Upper lobe of left lung (tissue), 6 donors: Measurements from ENCODE around the gene SH3GL1. TPM values are rescaled to one million over a fixed set of nuclear protein-coding genes. Genes with fewer than 3 reads are reported as not detected.

ENCODE experiments used
- ATAC-seq, 2 donors: fragments of 200-7000 bp; cut with Tn5 transposase; one replicate each; pipeline ENCODE4 v1.9.1; 2022; ENCODE audit warnings: mild to moderate bottlenecking in 2 of 2, moderate library complexity in 2 of 2; ENCODE audit not compliant: low FRiP score in 2 of 2
- DNase-seq, 2 donors: peaks; one replicate each; pipeline ENCODE4 v3.0.0-alpha.2; 2019 to 2020
- H3K27ac ChIP-seq, 4 donors: fragments of 200-600 bp; sonication (generic); one replicate each; pipeline ENCODE4 v1.5.1; 2016 to 2019
- H3K27me3 ChIP-seq, 4 donors: fragments of 200-600 bp; sonication (generic); one replicate each; pipeline ENCODE4 v1.5.1; 2017 to 2019
- H3K36me3 ChIP-seq, 4 donors: fragments of 200-600 bp; sonication (generic); one replicate each; pipeline ENCODE4 v1.5.1; 2016 to 2019
- H3K4me1 ChIP-seq, 4 donors: fragments of 200-600 bp; sonication (generic); one replicate each; pipeline ENCODE4 v1.5.1; 2018 to 2019
- H3K4me3 ChIP-seq, 4 donors: fragments of 200-600 bp; sonication (generic); one replicate each; pipeline ENCODE4 v1.5.1; 2017 to 2019; ENCODE audit warnings: mild to moderate bottlenecking in 2 of 4, moderate library complexity in 1 of 4
- H3K9me3 ChIP-seq, 4 donors: fragments of 200-600 bp; sonication (generic); one replicate each; pipeline ENCODE4 v1.5.1; 2018 to 2019
- EP300 ChIP-seq, 4 donors: sonication (generic); formaldehyde crosslinking; IDR thresholded peaks; one replicate each; pipeline ENCODE4 v1.5.1; 2017; ENCODE audit warnings: antibody characterized with exemption in 4 of 4, control low read depth in 2 of 4
- POLR2A ChIP-seq, 4 donors: fragments of 450-650 bp; IDR thresholded peaks; one replicate each; pipeline ENCODE4 v1.5.1; 2016 to 2017; ENCODE audit warnings: antibody characterized with exemption in 4 of 4, mild to moderate bottlenecking in 2 of 4
- POLR2AphosphoS5 ChIP-seq, 2 donors: sonication (generic); formaldehyde crosslinking; IDR thresholded peaks; one replicate each; pipeline ENCODE4 v1.5.1; 2017; ENCODE audit warnings: antibody characterized with exemption in 2 of 2
- WGBS, 2 donors: methylation state at CpG; one replicate each; pipeline ENCODE4 v1.1.5; 2017 to 2018; 5-methylcytosine and 5-hydroxymethylcytosine counted together
- total RNA-seq, 6 donors: library from RNA; depleted of rRNA in 4 of 6; stranded (reverse); fragments of >200 nt in 4 of 6; gene quantifications; one replicate each; pipeline versions ENCODE4 v1.1.0 to v1.2.1, GENCODE V29; 2016 to 2021
- TF ChIP-seq, protein P1 (sequence below), 6 experiments: fragments of 450-650 bp in 4 of 6; fragments of 200-600 bp in 2 of 6; sonication (generic) in 2 of 6; IDR thresholded peaks; one replicate each; pipeline ENCODE4 v1.5.1; 2016 to 2019; ENCODE audit warnings: antibody characterized with exemption in 6 of 6
- donor health status: DM: no; HTN: no; CAD: no; lungs with moderate emphysema.
- donor health status: DM: no; HTN: yes; CAD: no; lungs with severe emphysema.

The SH3GL1 gene
- total RNA-seq, 6 donors from 2014 or later, result 27.4 to 60.1 (median 53.8) TPM

DNA sequence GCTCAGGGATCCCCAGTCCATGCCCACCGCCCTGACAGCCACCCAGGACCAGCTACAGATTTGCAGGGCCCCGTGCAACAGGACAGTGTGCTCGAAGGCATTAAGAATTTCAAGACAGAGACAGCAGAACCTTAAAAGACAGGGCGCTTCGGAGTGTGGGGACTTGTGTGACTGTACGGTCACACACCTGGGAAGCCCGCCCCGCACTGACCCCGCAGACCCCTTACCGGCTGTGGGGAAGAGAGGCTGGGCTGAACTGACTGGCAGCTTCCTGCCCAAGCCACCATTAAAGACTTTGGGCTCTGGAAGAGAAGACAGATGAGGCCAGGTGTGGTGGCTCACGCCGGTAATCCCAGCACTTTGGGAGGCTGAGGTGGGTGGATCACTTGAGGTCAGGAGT is 76.1 kb downstream of the SH3GL1 start:
- Histone ChIP-seq H3K27me3 (no peaks in the 10 kb centered on the region), H3K4me3 (no peak overlapping the region), H3K36me3 (no peaks in the 10 kb centered on the region), H3K27ac (no peak overlapping the region), H3K9me3 (no peaks in the 10 kb centered on the region), H3K4me1 (peaks cover 18 to 24% (median 21%) of the 10 kb centered on the region in 4 donors)
- DNase-seq (peak in 1 of 2 donors; percentile 71), ATAC-seq (no peak)
- TF ChIP-seq, protein P1, sequence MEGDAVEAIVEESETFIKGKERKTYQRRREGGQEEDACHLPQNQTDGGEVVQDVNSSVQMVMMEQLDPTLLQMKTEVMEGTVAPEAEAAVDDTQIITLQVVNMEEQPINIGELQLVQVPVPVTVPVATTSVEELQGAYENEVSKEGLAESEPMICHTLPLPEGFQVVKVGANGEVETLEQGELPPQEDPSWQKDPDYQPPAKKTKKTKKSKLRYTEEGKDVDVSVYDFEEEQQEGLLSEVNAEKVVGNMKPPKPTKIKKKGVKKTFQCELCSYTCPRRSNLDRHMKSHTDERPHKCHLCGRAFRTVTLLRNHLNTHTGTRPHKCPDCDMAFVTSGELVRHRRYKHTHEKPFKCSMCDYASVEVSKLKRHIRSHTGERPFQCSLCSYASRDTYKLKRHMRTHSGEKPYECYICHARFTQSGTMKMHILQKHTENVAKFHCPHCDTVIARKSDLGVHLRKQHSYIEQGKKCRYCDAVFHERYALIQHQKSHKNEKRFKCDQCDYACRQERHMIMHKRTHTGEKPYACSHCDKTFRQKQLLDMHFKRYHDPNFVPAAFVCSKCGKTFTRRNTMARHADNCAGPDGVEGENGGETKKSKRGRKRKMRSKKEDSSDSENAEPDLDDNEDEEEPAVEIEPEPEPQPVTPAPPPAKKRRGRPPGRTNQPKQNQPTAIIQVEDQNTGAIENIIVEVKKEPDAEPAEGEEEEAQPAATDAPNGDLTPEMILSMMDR (IDR thresholded peaks at IDR 0.05), result no peak
- no peak for TF ChIP-seq EP300 (IDR thresholded peaks at IDR 0.05)
- no peak for TF ChIP-seq POLR2AphosphoS5 (IDR thresholded peaks at IDR 0.05)
- TF ChIP-seq POLR2A (IDR thresholded peaks at IDR 0.05), result no peak
- WGBS, 2 donors, result 85 to 87% methylated on average over 3 to 6 of the region's 12 CpGs

DNA sequence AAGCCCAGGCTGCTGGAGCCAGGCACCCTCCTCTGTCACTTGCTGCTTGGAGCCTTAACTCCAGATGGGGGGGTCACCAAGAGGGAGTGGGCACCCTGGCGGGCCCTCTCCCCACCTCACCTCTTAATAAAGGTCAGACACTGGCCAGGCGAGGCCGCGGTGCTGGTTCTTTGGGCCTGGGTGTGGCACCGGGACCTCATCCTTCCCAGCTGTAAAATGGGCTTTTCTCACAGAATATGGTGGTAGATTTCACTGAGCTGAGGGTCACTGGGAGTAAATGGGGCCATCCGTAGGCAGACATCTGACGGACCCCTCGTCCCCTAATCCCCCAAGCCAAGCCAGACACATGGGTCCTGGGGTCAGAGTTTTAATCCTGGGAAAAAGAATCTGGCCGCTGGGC is 76.7 kb downstream of the SH3GL1 start:
- Histone ChIP-seq H3K4me1 (peaks cover 16 to 19% (median 18%) of the 10 kb centered on the region in 4 donors), H3K4me3 (no peak overlapping the region), H3K27ac (no peak overlapping the region), H3K9me3 (no peaks in the 10 kb centered on the region), H3K36me3 (no peaks in the 10 kb centered on the region), H3K27me3 (no peaks in the 10 kb centered on the region)
- no peak for DNase-seq
- WGBS, 2 donors, result 96% methylated on average over 8 to 9 of the region's 9 CpGs
- TF ChIP-seq POLR2AphosphoS5 (IDR thresholded peaks at IDR 0.05) (no peak), EP300 (IDR thresholded peaks at IDR 0.05) (no peak), POLR2A (IDR thresholded peaks at IDR 0.05) (no peak)
- TF ChIP-seq, protein P1 (IDR thresholded peaks at IDR 0.05), result no peak
- ATAC-seq, result no peak

DNA sequence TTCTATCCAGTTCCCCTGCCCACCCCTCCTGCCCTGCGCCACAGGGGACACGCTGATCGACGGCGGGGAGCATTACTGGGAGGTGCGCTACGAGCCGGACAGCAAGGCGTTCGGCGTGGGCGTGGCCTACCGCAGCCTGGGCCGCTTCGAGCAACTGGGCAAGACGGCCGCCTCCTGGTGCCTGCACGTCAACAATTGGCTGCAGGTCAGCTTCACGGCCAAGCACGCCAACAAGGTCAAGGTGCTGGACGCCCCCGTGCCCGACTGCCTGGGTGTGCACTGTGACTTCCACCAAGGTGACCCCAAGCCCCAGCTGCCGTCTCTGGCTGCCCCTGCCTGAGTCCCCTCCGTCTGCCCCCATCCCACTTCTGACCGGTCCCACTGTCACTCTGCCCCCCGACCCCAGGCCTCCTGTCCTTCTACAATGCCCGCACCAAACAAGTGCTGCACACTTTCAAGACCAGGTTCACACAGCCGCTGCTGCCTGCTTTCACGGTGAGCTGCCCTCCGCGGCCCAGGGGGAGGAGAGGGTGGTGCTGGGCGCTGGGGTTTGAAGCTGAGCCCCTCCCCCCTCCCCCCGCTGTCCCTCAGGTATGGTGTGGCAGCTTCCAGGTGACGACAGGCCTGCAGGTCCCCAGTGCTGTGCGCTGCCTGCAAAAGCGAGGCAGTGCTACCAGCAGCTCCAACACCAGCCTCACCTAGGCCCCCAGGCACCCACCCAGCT is 77.2 kb downstream of the SH3GL1 start:
- ATAC-seq, result no peak
- H3K36me3 ChIP-seq, result no peaks in the 10 kb centered on the region
- no peaks in the 10 kb centered on the region for H3K27me3 ChIP-seq
- peak in 1 of 2 donors; percentile 78 for DNase-seq
- H3K4me1 ChIP-seq, result peaks cover 14 to 15% (median 14%) of the 10 kb centered on the region in 4 donors
- H3K27ac ChIP-seq, result no peak overlapping the region
- WGBS, 2 donors, result 75 to 80% methylated on average over 5 to 27 of the region's 37 CpGs
- no peak overlapping the region for H3K4me3 ChIP-seq
- TF ChIP-seq, protein P1 (IDR thresholded peaks at IDR 0.05), result no peak
- TF ChIP-seq EP300 (IDR thresholded peaks at IDR 0.05) (no peak), POLR2A (IDR thresholded peaks at IDR 0.05) (no peak), POLR2AphosphoS5 (IDR thresholded peaks at IDR 0.05) (no peak)
- no peaks in the 10 kb centered on the region for H3K9me3 ChIP-seq

DNA sequence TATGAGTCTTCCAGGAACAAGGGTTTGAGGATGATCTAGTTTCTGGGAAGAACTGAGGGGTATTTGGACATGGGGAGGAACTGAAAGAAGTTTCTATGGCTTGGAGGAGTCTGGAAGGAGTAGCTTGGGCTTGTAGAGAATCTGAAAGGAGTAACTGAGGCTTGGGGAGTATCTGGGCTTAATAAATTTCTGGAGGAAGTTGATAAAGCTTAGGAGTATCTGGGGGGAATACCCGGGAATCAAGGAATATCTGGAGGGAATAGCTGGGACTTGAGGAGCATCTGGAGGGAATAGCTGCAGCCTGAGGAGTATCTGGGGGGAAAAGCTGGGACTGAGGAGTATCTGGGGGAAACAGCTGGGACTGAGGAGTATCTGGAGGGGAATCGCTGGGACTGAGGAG is 79.9 kb downstream of the SH3GL1 start:
- no peak for DNase-seq
- Histone ChIP-seq H3K27me3 (no peaks in the 10 kb centered on the region), H3K9me3 (no peaks in the 10 kb centered on the region), H3K4me3 (no peak overlapping the region), H3K36me3 (no peaks in the 10 kb centered on the region), H3K4me1 (no peaks in the 10 kb centered on the region), H3K27ac (no peak overlapping the region)
- WGBS, 2 donors, result 97 to 100% methylated on average over 2 of the region's 2 CpGs
- TF ChIP-seq POLR2A (IDR thresholded peaks at IDR 0.05) (no peak), POLR2AphosphoS5 (IDR thresholded peaks at IDR 0.05) (no peak), EP300 (IDR thresholded peaks at IDR 0.05) (no peak)
- TF ChIP-seq, protein P1 (IDR thresholded peaks at IDR 0.05), result no peak
- no peak for ATAC-seq
